ENCODE results near the gene TRMT2B. TPM values are rescaled to one million over a fixed set of nuclear protein-coding genes. Genes with fewer than 3 reads are reported as not detected.
"Not testable (repeated sequence)": the region's sequence is repeated elsewhere in the genome, so short reads cannot be mapped to it uniquely, and the experiment has no call there.

The TRMT2B gene
- total RNA-seq, 1 experiment from 2014 or later, result 9.8 TPM

- Histone ChIP-seq H3K27me3 (ENCODE audit: control insufficient read depth, insufficient read depth, low read length) (no peaks in the 10 kb centered on the region), H3K4me3 (ENCODE audit: insufficient read depth, low read depth, low read length) (no peak overlapping the region)
- DNase-seq, result no peak
Measured at GRCh38 chrX:101037231-101037630, 14.7 kb downstream of the TRMT2B start.

DNA sequence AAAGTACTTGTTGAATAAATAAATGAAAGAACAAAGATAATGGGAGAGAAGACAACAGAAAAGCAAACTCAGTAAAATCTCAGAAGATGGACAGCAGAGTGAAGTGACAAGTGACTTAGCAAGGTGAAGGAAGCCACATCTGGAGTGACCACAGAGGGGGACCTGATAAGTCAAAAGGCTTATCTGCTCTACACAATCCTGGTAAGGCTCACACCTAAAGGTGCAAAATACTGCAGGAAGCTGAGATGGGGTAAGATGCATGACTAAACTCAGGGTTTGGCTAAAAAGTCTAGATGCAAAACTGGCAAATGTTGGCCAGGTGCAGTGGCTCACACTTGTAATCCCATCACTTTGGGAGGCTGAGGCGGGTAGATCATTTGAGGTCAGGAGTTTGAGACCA lies 22.2 kb downstream of the TRMT2B start:
- Histone ChIP-seq H3K4me3 (ENCODE audit: insufficient read depth, low read depth, low read length) (no peak overlapping the region), H3K36me3 (replicated peaks; ENCODE audit: control insufficient read depth, insufficient read depth, low read length) (no peaks in the 10 kb centered on the region; the same call in 1 of the 2 replicates), H3K27me3 (ENCODE audit: control insufficient read depth, insufficient read depth, low read length) (no peaks in the 10 kb centered on the region)
- no peak for DNase-seq

More at GRCh38 chrX:101037231-101037630, 14.7 kb downstream of the TRMT2B start:
- no peaks in the 10 kb centered on the region; the same call in 1 of the 2 replicates for H3K36me3 ChIP-seq (replicated peaks; ENCODE audit: control insufficient read depth, insufficient read depth, low read length)

DNA sequence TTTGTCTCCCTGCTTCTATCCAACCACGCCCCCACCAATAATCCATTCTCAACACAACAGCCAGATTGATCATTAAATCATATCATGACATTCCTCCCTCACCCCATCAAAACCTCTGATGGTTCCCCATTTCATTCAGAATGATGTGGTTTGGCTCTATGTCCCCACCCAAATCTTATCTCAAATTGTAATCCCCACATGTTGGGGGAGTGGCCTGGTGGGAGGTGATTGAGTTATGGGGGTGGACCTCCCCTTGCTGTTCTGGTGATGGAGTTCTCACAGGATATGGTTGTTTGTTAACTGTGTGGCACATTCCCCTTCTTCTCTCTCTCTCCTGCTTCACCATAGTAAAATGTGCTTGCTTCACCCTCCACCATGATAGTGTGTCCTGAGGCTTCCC lies 23.3 kb downstream of the TRMT2B start:
- no peak for DNase-seq
- H3K4me3 ChIP-seq (ENCODE audit: insufficient read depth, low read depth, low read length), result no peak overlapping the region

GRCh38 chrX:101025126-101025525 lies 26.8 kb downstream of the TRMT2B start:
- DNase-seq, result no peak
- Histone ChIP-seq H3K4me3 (ENCODE audit: insufficient read depth, low read depth, low read length) (no peak overlapping the region), H3K36me3 (replicated peaks; ENCODE audit: control insufficient read depth, insufficient read depth, low read length) (peaks cover 4% of the 10 kb centered on the region), H3K27me3 (ENCODE audit: control insufficient read depth, insufficient read depth, low read length) (no peaks in the 10 kb centered on the region)

More for the DNA sequence above, 23.3 kb downstream of the TRMT2B start:
- Histone ChIP-seq H3K27me3 (ENCODE audit: control insufficient read depth, insufficient read depth, low read length) (no peaks in the 10 kb centered on the region), H3K36me3 (replicated peaks; ENCODE audit: control insufficient read depth, insufficient read depth, low read length) (no peaks in the 10 kb centered on the region; the same call in 1 of the 2 replicates)

- Histone ChIP-seq H3K36me3 (replicated peaks; ENCODE audit: control insufficient read depth, insufficient read depth, low read length) (peaks cover 4% of the 10 kb centered on the region), H3K4me3 (ENCODE audit: insufficient read depth, low read depth, low read length) (no peak overlapping the region), H3K27me3 (ENCODE audit: control insufficient read depth, insufficient read depth, low read length) (no peaks in the 10 kb centered on the region)
- DNase-seq, result no peak
Measured at GRCh38 chrX:101022020-101022419, 29.9 kb downstream of the TRMT2B start.

DNA sequence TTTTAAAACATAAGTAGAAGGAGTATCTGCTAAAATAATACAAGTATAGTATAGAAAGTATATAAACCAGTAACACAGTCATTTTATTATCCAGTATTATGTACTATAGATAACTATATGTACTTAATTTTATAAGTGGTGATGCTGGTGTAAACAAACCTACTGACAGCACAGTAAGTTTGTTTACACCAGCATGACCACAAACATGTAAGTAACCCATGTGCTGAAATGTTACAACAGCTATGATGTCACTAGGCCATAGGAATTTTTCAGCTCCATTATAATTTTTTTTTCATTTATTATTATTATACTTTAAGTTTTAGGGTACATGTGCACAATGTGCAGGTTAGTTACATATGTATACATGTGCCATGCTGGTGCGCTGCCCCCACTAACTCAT lies 39.9 kb downstream of the TRMT2B start:
- not testable (repeated sequence) for DNase-seq; H3K36me3 ChIP-seq (replicated peaks; ENCODE audit: control insufficient read depth, insufficient read depth, low read length); H3K4me3 ChIP-seq (ENCODE audit: insufficient read depth, low read depth, low read length); H3K27me3 ChIP-seq (ENCODE audit: control insufficient read depth, insufficient read depth, low read length)

GRCh38 chrX:101009090-101009489 lies 42.8 kb downstream of the TRMT2B start:
- Histone ChIP-seq H3K36me3 (replicated peaks; ENCODE audit: control insufficient read depth, insufficient read depth, low read length) (no peaks in the 10 kb centered on the region), H3K27me3 (ENCODE audit: control insufficient read depth, insufficient read depth, low read length) (no peaks in the 10 kb centered on the region), H3K4me3 (ENCODE audit: insufficient read depth, low read depth, low read length) (no peak overlapping the region)
- DNase-seq, result no peak

GRCh38 chrX:100999451-100999850 lies 52.5 kb downstream of the TRMT2B start:
- DNase-seq, result no peak
- Histone ChIP-seq H3K27me3 (ENCODE audit: control insufficient read depth, insufficient read depth, low read length) (no peaks in the 10 kb centered on the region), H3K4me3 (ENCODE audit: insufficient read depth, low read depth, low read length) (no peak overlapping the region), H3K36me3 (replicated peaks; ENCODE audit: control insufficient read depth, insufficient read depth, low read length) (no peaks in the 10 kb centered on the region)

GRCh38 chrX:100995469-100995868 lies 56.4 kb downstream of the TRMT2B start:
- Histone ChIP-seq H3K36me3 (replicated peaks; ENCODE audit: control insufficient read depth, insufficient read depth, low read length) (no peaks in the 10 kb centered on the region), H3K27me3 (ENCODE audit: control insufficient read depth, insufficient read depth, low read length) (no peaks in the 10 kb centered on the region), H3K4me3 (ENCODE audit: insufficient read depth, low read depth, low read length) (no peak overlapping the region)
- DNase-seq, result no peak

DNA sequence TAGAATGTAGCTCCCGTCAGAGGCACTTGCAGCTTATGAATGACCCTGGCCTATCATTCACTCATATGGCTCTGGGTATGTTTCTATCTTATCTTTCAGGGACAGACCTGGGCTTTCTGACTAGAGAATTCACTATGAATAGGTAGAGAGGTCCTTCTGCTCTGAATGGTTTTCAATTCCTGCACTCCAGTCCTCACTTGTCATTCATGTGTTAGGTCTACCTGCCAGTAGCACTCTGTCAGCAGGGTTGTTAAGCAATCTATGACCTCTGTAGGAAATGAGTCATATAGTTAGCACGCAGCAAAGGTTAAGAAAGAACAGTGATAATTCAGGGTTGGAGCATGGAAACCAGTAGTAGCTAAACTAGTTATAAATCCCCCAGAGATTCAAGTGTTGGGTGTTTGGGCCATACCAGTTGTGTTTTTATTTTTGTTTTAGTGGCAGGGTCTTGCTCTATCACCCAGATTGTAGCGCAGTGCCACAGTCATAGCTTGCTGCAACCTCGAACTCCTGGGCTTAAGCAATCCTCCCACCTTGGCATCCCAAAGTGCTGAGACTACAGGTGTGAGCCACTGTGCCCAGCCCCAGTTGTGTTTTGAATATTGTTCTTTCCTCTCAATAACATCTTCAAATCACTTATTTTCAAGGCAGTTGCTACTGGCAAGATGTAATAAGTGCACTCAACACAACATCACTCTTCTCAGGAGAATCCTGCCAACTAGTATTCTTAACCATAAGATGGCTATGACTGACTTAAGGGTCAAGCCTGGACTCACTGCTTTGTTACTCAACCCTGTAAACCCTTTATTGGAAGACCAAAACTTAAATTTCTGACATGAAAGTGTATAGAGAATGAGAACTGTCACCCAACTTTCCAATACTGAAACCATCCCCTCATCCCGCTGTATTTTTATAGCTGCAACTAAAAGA lies 57.3 kb downstream of the TRMT2B start:
- Histone ChIP-seq H3K4me3 (ENCODE audit: insufficient read depth, low read depth, low read length) (no peak overlapping the region), H3K36me3 (replicated peaks; ENCODE audit: control insufficient read depth, insufficient read depth, low read length) (no peaks in the 10 kb centered on the region), H3K27me3 (ENCODE audit: control insufficient read depth, insufficient read depth, low read length) (no peaks in the 10 kb centered on the region)
- no peak for DNase-seq

GRCh38 chrX:100990139-100990538 lies 61.8 kb downstream of the TRMT2B start:
- DNase-seq, result no peak
- H3K36me3 ChIP-seq (replicated peaks; ENCODE audit: control insufficient read depth, insufficient read depth, low read length), result no peaks in the 10 kb centered on the region
- no peaks in the 10 kb centered on the region for H3K27me3 ChIP-seq (ENCODE audit: control insufficient read depth, insufficient read depth, low read length)
- H3K4me3 ChIP-seq (ENCODE audit: insufficient read depth, low read depth, low read length), result no peak overlapping the region

- no peak for DNase-seq
- H3K27me3 ChIP-seq (ENCODE audit: control insufficient read depth, insufficient read depth, low read length), result no peaks in the 10 kb centered on the region
- no peak overlapping the region for H3K4me3 ChIP-seq (ENCODE audit: insufficient read depth, low read depth, low read length)
- H3K36me3 ChIP-seq (replicated peaks; ENCODE audit: control insufficient read depth, insufficient read depth, low read length), result no peaks in the 10 kb centered on the region
Measured at GRCh38 chrX:100984818-100985217, 67.1 kb downstream of the TRMT2B start.

DNA sequence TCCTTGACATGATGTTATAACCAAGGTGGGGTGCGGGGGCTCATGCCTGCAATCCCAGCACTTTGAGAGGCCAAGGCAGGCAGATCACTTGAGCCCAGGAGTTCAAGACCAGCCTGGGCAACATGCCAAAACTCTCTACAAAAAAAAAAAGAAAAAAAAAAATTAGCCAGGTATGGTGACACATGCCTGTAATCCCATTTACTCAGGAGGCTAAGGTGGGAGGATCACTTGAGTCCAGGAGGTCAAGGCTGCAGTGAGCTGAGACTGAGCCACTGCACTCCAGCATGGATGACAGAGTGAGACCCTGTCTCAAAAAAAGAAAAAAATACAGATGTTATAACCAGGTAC lies 70.4 kb downstream of the TRMT2B start:
- H3K36me3 ChIP-seq (replicated peaks; ENCODE audit: control insufficient read depth, insufficient read depth, low read length); H3K4me3 ChIP-seq (ENCODE audit: insufficient read depth, low read depth, low read length); DNase-seq; H3K27me3 ChIP-seq (ENCODE audit: control insufficient read depth, insufficient read depth, low read length): not testable (repeated sequence)

GRCh38 chrX:100980608-100981497 lies 71.1 kb downstream of the TRMT2B start:
- Histone ChIP-seq H3K27me3 (ENCODE audit: control insufficient read depth, insufficient read depth, low read length) (no peaks in the 10 kb centered on the region), H3K4me3 (ENCODE audit: insufficient read depth, low read depth, low read length) (no peak overlapping the region), H3K36me3 (replicated peaks; ENCODE audit: control insufficient read depth, insufficient read depth, low read length) (no peaks in the 10 kb centered on the region)
- DNase-seq, result no peak
